ENCODE results near the gene LRRC27.

The LRRC27 gene

DNA sequence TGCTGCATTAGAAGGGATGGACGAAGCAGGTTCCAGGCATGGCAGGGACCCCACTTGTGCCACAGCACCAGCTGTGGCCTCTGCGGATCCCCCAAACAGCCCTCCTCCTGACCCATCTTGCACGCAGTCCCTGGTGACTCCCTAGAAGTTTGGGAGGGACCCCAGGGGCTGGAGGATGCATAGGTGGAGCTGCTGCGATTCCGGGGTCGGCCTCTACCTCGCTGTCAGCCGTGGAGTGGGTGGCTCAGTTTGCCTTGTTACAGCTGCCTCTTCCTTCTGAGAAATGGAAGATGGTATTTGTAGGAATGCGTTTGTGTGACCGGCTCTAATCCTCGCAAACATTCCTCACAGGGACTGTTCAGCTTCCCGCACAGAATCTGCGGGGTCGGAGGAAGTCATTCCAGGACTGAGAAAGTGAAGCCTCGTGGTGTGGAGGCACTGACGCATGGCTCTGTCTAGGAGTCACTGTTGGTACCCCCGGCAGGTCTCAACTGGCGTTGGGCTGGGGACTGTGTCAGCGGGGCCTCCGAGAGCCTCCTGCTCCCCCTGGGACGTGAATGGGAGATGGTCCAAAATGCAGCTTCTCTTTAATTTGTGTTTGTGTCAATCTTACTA lies 82.5 kb downstream of the LRRC27 start:
- no peak for DNase-seq (ENCODE audit: low spot score)

DNA sequence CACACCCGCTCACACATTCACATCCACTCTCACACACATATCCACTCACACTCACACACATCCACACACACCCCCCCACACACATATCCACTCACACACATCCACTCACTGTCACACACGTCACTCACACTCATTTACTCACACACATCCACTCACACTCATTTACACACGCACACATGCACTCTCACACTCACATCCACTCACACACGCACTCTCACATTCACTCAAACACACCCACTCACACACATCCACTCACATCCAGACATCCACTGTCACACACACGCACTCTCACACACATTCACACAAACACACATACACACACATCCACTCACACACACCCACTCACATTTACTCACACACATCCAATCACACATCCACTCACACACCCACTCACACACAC lies 83.3 kb downstream of the LRRC27 start:
- DNase-seq (ENCODE audit: low spot score), result no peak

DNA sequence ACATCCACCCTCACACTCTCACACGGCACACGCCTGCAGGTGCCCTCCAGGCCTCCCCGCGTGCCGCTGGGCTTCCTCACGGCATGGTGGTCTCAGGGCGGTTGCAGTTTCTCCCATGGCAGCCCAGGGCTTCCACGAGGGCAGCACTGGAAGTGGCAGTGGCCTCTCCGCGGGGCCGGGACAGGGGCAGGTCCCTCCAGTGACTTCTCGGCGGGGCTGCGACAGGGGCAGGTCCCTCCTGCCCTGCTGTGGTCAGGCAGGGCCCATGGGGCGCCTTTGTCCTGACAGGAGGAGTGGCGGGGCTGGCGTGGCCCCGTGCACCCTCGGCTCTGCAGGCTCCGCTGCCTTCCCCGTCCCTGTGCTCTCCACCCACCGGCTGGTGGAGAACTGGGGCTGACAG lies 84.0 kb downstream of the LRRC27 start:
- DNase-seq (ENCODE audit: low spot score), result no peak

DNA sequence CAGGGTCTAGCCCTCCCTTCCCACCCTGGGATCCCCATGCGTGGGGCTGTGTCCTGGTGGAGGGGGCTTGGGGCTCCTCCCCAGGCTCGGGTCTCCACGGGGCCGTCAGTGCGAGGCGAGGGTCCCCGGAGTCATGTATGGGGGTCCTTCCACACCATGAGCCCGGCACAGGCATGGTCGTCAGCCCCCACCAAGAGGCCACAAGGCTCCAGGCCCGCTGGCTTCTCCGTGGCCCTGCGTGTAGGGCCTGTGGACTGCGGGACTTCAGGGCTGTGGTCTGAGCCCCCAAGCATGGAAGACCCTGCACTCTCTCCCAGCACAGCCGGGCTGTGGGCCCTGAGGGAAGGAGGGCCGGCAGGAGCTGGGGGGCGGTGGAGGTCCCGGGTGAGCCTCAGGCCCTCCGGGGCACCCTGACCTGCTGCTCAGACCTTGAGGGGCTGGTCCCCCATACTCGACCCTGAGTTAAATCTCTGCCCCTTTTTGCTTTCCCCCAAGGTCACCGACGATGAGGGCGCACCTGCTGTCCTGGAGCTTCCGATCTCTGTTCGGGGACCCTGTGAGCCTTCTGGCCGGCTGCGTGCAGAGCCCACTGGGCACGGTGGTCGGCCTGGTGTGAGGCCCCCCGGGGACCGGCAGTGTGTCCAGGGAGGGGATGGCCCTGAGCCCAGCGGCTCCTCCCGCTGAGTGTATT lies 84.7 kb downstream of the LRRC27 start:
- DNase-seq (ENCODE audit: low spot score), result no peak

DNA sequence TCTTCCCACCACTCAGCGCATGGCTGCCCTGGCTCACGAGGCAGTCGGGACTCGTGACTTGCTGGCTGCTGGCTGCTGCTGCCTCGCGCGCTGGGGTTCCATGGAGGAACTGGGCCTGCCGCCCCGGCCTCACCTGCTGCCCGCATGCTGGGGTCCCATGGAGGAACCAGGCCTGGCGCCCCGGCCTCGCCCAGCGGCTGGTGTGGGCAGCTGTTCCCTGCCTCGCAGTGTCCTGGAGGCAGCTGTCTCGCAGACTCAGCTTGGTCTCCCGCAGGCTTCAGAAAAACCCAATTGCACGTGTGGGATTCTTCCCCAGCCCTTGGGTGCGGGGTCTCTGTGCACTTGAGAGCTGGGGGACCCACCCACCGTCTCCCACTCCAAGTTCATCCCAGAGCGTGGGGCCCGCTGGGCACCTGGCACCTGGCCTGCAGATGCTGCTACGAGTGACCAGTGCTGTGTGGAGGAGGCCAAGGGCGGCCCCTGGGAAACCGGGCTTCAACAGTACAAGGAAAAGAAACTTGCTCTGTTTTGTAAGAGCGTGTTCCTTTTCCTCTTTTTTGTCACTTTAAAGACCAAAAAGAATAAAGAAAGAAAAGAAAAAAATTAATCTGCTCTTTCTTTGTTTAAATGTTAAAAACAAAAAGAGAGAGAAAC lies 85.4 kb downstream of the LRRC27 start:
- no peak for DNase-seq (ENCODE audit: low spot score)

DNA sequence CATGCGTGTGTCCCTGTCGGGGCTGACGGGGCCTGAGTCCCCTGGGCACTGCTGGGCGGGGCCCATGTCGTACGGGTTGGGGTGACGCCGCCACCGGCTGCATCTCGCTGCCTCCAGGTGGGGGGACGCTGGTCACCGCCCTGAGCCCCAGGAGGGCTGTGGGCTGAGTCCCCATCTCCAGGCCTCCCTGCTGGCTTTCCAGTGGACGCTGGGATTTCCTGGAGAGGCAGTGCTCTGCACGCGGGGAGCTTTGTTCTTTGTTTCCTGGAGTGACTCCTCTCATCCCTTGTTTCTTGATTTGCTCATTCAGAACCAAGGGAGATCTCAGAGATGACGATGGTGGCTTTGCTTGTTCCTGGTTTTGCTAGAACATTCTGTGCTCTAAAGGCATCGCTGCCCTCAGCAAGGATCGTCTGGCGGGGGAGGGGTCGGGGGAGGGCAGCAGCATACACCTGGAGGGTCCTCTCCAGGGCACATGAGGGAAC lies 86.0 kb downstream of the LRRC27 start:
- DNase-seq (ENCODE audit: low spot score), result no peak

DNA sequence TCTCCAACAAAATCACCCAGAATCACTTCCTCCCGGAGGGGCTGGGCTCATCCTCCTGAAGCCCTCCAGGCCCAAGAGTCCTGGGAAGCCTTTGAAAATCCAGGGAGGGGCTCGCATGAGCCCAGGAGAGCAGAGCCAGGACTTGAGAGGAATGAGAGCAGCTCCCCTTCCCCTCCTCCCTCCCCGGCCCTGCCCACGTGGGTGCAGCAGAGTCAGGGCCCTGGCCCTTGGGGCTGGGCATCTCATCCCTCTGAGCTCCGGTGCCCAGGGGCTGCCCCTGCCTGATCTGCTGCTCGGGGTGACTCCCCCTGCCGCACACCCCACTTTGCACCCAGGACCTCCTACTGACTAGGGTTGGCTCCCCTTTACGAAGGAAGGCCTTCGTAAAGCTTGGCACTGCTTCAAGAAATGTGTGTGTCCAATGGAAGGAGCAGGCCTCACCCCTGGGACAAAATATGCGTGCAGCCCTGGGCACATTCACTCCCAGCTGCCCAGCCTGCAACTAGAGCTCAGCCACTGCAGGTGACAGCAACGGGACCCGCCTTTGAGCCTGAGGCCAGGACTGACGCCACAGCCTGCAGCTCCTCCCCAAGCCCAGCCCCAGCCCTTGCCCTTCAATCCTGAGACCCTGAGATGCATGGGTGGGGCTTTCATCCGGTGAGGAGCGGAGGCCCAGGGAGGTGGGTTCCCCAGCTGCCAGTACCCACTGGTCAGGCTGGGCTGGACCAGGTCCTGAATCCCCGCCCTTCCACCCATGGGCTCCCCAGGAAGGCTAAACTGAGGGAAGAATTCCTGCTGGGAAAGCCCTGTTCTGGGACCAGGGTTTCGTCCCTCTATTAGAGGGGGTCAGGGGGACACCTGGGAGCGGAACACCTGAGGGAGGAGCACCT lies 86.8 kb downstream of the LRRC27 start:
- no peak for DNase-seq (ENCODE audit: low spot score)

DNA sequence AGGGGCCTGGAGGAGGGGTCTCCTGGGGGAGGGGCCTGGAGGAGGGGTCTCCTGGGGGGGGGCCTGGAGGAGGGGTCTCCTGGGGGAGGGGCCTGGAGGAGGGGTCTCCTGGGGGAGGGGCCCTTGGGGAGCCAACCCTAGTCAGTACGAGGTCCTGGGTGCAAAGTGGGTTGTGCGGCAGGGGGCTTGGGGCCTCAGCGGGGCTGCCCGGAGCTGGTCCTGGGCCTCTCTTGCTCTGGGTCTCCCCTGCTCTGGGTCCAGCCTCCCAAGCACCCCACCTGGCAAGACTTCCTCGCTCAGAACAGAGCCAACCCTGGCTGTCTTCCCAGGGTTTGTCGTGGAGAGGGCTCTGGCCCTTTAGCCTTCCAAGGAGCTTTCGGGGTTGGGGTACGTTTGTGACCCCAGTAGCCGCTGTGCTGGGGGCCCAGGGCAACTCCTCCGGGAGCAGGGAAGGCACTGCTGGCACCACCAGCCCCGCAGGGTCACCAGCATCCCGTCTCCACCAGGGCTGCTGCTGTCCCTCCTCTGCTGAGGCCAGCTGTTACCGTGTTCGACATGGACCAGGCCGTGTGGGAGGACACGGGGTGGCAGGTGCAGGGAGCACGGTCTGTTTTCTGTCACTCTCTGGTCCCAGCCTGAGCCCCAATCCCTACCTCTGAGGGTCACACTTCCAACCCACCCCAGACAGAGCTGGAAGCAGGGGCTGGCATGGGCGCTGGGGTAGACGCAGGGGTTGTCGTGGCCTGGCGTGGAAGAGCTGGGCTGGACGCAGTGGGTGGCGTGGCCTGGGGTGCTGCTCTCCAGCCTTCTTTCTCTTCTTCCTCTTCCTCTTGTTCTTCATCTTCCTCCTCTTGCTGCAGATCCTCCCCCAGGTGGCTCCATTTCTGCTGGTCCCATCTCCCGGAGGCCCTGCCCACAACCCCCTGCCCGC lies 87.8 kb downstream of the LRRC27 start:
- DNase-seq (ENCODE audit: low spot score), result no peak

DNA sequence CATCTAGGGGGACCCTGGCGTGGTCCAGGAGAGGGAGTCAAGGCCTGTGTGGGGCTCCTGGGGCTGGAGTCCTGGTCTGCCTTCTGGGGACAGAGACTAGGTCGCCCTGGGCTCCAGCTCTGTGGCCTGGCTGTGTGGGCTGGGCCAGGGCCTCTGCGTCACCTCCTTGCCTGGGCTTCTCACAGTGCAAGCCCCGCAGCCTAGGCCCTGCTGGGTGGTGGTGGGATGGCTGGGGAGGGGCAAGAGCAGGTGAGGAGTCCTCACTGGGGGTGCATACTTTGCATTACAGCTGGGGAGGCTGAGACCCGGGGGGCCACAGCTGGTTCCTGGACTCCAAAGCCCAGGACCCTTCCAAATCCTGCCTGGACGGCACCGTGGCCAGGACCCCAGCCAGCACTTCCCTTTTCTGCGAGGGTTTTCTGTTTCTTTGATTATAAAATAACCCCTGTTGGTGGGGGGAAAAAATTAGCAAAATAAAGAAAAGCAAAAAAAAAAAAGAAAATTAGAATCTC lies 88.5 kb downstream of the LRRC27 start:
- no peak for DNase-seq (ENCODE audit: low spot score)

DNA sequence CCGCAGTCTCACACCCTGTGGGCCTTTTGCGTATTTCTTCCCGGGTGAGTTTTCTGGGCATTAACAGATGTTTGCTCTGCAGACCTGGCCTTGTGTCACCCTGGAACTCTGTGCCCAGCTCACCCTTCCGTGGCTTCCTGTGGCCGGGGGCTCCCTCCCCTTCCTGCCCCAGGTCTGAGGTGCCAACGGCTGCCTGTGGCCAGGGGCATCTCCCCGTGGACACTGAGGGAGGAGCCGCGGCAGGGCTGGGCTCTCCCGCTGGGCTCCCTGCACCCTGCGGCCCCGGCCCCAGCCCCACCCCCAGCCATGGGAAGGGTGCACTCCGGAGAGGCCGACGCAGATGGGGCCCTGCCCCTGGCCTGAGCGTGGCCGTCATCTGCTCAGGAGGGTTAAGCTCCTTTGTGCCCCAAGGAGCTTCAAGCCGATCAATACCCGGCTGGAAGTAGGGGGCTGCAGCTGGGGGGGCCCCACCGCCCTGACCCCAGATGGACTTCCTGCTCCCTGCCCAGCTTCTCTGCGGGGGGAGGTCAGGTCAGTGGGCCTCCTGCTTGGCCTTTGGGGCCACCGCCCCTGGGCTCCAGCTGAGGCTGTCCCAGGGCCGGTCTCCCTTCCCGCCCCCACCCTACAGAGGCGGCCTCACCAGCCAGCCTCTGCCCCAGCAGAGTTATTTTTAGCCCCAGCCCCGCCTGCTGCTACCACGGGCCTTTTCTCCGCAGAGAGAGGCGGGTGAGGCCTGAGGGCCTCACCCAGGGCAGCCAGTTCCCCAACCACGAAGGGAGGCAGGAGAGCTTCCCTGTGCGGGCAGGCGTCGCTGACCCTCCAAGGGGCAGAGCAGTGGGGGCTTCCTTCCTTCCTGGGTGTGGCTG lies 89.2 kb downstream of the LRRC27 start:
- DNase-seq (ENCODE audit: low spot score), result no peak

DNA sequence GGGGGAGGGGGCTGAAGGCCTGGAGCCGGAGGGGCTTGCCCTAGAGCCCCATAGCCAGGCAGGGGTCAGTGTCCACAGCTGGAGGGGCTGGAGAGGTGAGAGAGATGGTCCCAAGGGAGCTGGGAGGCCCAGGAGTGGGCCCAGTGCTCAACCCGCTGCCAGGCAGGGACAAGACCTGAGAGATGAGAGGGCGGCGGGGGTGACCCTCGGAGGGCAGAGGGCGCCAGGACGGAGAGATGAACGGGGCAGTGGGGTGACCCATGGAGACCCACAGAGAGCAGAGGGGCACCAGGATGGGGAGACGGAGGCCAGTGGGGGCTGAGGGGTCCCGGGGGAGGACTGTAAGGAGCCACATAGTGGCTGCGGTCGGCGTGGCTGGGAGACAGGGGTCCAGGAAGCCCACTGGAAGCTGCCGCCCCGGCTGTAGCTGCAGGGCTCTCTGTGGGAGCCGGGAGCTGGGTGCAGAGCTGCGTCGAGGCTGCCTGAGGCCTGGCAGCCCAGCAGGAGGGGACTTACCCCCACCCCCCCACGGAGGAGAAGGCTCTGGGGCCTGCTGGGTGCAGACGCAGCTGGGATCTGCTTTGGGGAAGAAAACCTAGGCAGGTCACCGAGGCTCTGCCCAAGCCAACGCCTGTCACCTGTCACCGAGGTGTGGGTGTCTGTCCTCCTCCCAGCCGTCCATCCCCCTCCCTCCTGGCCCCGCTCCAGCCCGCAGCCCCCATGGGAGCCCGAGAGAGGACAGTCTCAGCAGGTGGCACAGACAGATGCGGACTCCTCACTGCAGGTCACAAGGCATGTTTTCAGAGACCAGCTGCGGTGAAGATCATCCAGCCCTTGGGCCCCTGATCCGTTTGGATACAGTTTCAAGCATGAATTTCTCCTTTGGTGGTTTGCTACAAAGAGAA lies 90.1 kb downstream of the LRRC27 start:
- DNase-seq (ENCODE audit: low spot score), result no peak

DNA sequence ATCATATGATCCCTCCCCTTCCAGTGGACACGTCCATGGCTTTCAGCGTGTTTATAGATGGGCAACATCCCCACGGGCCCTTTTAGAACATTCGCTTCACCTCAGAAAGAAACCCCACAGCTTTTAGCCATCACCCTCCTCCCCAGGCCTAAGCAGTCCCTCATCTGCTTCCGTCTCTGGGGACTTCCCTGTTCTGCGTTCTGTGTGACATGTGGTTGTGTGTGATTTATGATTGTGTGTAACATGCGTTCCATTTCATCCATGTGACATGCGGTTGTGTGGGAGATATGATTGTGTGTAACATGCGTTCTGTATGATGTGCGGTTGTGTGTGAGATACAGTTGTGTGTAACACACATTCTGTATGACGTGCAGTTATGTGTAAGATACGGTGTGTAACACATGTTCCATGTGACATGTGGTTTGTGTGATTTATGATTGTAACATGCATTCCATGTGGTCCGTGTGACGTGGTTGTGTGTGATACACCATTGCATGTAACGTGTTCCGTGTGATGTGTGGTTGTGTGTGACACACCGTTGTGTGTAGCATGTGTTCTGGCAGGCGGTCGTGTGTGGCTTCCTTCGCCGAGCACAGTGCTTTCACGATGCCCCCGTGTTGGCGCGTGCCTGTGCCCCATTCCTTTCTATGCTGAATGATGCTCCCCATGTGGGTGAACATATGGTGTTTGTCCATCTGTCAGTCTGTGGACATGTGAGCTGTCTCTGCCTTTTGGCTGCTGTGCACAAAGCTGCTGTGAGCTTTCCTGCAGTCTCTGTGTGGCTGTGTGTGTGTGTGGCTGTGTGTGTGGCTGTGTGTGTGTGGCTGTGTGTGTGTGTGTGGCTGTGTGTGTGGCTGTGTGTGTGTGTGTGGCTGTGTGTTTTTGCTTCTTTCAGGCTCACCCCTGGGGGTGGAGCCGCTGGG lies 91.2 kb downstream of the LRRC27 start:
- no peak for DNase-seq (ENCODE audit: low spot score)

DNA sequence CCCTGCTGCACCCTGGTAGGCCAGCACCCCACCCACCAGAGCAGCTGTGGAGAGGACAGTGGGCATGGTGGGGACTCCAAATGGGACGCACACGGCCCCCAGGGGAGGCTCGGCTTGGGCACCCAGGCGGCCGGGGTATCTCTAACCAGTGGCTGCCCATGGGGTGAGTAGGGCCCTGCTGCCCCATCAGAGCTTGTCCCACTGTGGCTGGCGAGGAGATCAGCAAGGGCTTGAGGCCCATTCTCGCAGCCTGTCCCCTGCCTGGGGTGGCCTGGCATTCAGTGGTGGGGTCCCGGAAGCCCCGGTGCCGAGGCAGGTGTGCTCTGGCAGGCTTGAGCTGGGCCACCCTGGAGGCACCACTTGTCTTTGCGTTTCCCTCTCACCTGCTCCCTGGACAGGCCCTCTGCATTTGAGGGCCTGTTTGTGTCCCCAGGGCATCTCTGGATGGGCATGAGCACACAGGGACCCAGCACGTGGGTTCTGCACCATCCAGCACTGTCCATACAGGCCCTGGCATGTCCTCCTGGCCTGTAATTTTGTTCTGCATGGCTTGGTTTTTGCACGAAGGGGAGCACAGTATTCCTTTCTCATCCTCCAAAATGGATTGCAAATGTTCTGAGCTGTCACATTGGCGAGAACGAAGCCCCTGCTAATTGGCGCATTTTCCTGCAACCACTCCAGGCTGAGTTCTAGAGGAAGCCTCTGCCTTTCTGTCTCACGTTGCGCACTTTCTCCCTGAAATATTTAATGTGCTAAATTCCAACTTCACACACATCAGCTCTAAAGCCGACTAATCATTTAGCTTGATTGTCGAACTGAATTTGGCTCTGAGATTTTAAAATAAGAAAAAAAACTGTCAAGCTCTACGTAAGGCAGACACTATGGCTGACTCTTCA lies 92.2 kb downstream of the LRRC27 start:
- DNase-seq (ENCODE audit: low spot score), result no peak

DNA sequence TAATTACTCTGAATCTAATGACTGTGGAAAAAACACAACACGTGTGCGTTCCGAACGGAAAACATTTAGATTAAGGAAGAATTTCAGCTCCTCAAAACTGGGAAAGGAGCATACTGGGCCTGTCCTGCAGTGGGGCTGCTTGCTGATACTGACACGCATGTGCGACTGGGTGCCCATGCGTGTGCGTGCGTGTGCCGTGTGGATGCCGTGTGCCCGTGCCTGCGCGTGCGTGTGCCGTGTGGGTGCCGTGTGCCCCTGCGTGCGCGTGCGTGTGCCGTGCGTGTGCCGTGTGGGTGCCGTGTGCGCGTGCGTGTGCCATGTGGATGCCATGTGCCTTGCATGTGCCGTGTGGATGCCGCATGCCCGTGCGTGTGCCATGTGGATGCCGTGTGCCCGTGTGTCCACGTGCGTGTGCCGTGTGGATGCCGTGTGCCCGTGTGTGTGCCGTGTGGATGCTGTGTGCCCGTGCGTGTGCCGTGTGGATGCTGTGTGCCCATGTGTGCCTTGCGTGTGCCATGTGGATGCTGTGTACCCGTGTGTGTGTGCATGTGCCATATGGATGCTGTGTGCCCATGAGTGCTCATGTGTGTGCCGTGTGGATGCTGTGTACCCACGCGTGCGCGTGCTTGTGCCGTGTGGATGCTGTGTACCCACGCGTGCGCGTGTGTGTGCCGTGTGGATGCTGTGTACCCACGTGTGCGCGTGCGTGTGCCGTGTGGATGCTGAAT lies 93.2 kb downstream of the LRRC27 start:
- no peak for DNase-seq (ENCODE audit: low spot score)

DNA sequence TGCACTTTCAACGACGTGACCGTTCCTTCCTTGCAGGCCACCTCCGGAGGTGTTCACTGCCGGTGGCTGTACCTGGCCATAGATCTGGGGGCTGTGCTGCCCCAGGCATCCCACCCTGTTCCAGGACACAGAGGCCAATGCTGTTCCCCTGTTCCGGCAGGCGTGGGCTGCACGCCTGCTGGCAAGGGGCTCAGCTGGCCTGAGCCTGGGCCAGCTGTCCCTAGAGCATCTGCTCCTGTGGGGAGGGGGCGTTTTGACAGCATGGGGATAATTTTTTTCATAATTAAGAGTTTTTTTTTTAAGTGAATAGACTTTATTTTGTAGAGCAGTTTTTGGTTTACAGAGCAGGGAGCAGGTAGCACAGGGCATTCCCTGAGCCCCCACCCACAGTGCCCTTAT lies 93.8 kb downstream of the LRRC27 start:
- no peak for DNase-seq (ENCODE audit: low spot score)

All from hematopoietic multipotent progenitor cell treated with erythropoietin and hydrocortisone succinate and interleukin-3 and kit ligand, for 17 days (in vitro differentiated cells).